Activated T-helper 1 cell treated with anti-CD3 and anti-CD28 coated beads, Interleukin-2, amount 50 U/mL, for 16 hours (primary cell): Measurements from ENCODE around the gene CNGA2.
"Not testable (repeated sequence)": the region's sequence is repeated elsewhere in the genome, so short reads cannot be mapped to it uniquely, and the experiment has no call there.

Experiments used
- DNase-seq, 2 donors: peaks; one replicate each; pipeline ENCODE4 v3.0.0-alpha.2; 2020; ENCODE audit warnings: low read depth in 1 of 2, low spot score in 1 of 2

Gene CNGA2

DNA sequence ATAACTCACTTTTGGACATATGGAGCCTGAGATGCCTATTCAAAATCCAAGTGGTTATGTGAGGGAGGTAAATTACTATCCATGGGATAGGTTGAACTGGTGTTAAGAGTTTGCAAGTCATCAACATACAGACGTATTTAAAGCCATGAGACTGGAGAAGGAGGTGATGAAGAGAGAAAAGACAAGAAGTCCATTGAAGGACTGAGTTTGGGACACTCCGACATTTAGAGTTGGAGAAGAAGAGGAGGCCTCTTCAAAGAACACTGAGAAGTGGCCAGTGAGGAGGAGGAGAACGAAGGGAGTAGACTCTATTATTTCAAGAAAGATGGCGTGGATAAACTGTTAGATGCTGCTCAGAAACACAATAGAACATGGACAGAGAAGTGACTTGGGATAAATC, at the start of gene CNGA2:
CNGA2 (plus strand) TSS at position 301 of the 400 bp plus-strand sequence. CDS start 3,738 bp downstream, outside the sequence.
- DNase-seq = no peak

DNA sequence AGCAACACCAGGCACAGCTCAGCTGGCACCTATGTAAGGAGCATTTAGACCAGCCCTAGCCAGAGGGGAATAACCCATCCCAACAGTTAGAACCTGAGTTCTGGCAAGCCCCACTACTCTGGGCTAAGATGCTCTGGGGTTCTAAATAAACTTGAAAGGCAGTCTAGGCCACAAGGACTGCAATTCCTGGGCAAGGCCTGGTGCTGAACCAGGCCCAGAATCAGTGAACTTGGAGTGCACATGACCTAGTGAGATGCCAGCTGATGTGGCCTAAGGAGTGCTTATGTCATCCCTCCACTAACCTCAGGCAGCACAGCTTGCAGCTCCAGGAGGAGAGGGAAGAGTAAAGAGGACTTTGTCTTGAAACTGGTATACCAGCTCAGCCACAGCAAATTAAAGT, 46.9 kb upstream of the CNGA2 start:
- DNase-seq = no peak

DNA sequence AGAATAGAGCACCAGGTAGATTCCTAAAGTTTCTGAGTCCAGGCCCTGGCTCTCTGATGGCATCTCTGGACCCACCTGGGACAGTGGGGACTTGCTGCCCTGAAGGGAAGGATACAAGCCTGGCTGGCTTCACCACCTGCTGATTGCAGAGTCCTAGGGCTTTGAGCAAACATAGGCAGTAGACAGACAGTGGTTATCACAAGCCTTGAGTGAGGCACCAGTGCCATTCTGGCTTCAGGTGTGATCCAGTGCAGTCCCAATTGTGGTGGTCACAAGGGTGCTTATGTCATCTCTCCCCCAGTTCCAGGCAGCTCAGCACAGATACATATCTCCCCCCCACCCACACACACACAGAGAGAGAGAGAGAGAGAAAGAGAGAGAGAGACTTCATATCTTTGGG, 45.9 kb upstream of the CNGA2 start:
- no peak for DNase-seq

DNA sequence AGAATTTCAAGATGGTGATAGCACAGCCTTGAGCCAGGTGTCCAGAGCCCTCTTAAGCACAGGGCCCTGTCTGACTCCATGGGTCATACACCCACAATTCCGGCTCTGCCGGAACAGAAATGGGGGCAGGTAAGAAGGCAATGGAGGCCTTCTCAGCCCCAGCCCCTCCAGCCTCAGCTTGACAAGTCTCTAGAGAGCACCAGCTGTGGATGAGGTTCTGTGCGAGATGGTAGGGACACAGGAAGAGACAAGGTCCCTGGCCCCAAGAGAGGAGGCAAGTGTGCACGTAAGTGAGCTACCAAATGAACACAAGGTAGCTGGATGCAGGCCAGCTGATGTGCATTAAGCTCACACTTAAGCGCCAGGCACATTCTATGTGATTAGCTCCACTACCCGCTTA, 41.7 kb upstream of the CNGA2 start:
- no peak for DNase-seq

DNA sequence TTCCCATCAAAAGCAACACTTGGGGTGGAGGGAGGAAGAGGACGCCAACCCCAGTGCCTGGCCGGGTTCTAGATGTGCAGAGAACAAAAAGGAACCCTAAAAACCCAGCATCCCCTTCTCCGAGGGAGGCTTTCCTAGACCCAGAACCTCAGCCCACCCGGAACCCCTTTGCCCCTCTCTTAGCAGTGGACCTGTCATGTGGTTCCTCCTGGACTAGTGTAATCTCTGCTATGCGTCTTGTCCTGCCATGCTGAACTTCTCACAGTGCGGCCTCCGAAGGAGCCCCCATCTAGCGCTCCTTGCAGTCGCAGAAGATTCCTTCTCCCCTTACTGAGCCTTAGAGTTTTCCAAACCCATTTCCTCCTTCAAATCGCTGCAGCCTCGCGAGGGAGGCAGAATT, 40.4 kb upstream of the CNGA2 start:
- no peak for DNase-seq

DNA sequence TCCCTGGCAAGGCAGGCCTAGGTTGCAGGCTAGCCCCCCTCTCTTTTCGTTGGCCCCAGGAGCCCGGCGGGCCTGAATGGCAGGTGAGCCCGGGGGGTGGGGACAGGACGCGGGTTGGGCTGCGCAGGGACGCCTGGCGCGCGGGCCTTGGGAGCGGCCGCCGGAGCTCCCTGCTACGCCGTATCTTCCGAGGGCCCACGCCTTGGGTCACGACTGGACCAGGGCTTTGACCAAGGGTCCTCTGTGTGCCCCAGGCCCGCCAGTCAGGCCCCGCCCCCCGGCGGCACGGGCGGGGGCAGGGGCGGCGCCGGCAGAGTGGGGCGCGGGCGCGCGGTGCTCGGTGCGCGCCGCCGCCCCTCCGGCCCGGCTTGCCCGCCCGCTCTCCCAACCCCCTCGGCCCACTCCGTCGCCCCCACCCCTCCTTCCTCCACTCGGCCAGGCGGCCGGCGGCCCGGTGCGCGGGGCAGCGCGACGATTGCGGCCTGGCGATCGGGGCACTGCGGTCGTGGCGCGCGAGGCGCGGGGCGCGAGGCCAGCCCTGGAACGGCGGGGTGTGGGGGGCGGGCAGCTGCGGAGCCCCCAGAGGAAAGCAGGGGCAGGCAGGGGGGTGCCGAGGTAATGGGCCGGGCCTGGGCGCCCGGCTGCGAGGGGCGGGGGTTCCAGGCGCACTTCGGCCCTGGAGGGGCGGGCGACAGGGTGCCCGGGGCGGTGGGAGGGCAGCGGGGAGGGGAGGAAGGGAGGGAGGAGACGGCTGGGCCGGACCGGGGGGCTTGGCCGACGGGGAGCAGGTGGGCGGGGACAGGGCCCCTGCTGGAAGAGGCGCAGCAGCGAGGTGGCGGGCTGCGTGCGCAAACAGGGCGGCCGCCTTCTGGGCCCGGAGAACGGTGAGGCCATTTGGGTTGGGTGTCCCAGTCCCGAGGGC, 39.6 kb upstream of the CNGA2 start, which contains the start of gene PRRG3:
PRRG3 (plus strand) TSS at position 798 of the 922 bp plus-strand sequence. CDS start 3,357 bp downstream, outside the sequence.
- DNase-seq = no peak

DNA sequence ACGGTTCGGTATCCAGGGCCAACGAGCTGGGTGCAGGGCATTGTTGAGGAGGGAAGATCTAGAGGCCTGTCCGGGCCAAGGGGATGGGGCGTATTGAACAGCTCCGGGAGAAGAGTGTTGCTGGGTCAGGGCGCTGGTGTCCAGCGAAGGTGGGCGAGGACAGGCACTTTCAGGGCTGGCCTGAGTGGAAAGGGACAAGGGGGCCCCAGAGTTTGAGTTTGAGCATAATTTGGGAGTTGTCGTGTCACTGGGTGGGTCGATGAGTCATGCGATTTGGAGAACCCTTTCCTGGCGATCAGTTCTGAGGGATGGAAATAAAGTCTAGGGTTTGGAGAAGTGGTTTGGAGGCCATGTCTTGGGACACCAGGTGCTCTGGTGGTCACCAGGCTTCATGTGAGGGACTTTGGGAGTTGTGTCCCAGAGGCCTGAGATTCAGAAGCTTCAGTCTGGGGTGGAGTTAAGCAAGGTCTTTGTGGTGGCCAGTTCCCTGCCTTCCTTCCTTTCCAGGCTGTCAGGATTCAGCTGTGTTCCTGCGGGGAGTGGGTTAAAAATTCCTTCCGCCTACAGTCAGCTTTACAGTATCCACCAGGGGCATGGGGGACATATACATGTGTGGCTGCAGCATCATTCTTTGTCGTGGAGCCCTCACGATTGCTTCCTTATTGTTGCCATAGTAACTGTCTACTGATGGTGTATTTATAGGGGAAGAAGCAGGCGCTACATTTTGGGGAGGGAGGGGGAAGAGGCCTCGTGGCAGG, 38.8 kb upstream of the CNGA2 start:
- DNase-seq = no peak

DNA sequence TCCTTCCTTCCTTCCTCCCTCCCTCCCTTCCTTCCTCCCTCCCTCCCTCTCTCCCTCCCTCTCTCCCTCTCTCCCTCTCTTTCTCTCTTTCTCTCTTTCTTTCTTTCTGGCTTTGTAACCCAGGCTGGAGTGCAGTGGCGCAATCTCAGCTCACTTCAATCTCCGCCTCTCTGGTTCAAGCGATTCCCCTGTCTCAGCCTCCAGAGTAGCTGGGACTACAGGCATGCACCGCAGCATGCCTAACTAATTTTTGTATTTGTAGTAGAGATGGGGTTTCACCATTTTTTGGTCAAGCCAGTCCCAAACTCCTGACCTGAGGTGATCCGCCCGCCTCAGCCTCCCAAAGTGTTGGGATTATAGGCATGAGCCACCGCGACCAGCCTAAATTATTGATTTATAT, 37.5 kb upstream of the CNGA2 start:
- not testable (repeated sequence) for DNase-seq

DNA sequence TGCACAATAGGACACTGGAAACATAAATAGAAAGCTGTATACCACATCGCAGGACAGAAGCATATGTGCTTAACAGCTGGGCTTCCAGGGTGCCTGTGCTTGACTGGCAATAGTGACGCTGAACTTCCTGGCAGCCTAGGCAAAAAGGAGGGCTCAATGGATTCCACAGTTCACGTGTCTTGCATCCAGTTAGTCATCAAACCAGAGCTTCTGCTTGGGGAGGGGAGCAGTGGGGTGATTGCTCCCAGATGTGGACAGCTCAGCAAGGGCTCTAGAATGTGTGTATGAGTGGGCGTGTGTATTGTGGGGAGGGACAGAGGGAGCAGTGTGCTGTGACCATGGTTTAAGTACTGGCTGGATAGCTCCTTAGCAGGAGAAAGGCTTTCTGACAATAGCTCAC, 37.0 kb upstream of the CNGA2 start:
- no peak for DNase-seq

DNA sequence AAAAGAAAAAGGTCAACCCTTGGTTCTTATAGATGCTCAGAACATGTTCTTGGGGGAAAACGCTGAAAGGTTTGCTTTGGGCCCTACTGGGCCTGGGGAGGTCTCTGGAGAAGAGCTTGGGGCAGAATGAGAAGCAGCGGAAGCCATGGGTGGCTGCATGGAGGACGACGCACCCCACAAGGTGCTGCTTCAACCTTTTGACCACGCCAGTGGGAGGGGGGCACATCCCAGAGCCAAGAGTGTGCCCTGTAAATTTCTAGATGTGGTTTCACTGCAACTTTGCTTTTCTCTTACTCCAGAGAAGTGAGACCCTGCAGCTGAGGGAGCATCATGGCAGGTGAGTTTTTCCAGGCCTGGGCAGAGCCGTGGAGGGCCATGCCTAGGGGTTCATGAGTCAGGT, 36.1 kb upstream of the CNGA2 start:
- no peak for DNase-seq

DNA sequence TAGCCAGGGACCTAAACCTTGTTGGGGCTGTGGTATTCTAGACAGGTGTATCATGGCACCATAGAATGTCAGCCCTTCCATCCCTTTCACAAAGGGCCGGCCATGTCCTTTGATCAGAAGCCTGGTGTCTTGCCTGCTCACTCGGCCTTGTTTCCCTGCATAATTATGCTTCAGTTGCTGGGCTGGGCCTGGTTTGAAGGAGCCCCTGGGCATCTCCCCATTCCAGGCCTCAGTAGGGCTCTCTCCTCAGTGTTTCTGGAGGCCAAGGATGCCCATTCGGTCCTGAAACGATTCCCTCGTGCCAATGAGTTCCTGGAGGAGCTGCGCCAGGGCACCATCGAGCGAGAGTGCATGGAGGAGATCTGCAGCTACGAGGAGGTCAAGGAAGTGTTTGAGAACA, 34.8 kb upstream of the CNGA2 start:
- DNase-seq = no peak

DNA sequence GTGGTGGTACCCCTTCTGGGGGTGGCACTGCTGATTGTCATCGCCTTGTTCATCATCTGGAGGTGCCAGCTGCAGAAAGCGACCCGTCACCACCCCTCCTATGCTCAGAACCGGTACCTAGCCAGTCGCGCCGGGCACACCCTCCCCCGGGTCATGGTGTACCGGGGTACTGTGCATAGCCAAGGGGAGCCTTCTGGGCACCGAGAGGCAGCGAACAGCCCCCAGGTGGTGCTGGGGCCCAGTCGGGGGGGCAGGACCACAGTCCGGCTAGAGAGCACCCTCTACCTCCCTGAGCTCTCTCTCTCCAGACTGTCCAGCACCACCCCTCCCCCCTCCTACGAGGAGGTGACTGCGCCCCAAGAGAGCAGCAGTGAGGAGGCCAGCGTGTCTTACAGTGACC, 34.0 kb upstream of the CNGA2 start:
- no peak for DNase-seq

DNA sequence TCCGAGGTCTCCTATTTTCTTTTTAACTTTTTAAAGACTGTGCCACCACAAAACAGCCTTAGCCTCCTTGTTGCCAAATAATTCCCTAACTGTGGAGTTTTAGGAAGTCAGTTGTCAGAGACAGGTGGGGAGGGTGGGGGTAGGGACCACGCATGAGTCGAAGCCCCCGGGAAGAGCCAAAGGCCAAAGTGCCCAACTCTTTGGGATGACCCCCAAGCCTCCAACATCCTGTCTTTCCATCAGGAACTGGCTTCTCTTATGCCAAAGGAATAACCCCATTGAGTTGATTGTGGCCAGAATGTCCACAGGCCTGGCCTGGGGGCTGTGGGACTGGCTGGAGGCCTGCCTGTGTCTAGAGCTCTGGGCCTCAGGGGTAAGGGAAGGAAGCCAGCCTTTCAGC, 33.5 kb upstream of the CNGA2 start:
- DNase-seq = no peak

DNA sequence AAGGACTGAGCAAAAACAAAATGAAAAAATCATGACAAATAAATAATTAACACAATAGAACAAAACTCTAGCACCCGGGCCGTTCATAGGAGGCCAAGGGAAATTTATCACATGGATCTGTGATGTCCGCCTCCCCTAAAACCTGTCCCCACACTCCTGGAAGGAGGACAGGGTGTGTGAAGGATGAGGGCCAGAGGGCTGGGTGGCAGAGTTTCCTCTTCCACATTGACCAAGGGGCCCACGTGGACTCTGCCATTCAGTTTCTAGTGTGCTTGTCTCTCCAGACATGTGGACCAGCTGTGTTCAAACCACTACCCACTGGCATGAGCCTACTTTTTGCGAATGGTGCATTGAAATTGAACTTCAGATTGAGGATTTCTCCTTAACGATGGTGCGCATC, 33.0 kb upstream of the CNGA2 start:
- no peak for DNase-seq

DNA sequence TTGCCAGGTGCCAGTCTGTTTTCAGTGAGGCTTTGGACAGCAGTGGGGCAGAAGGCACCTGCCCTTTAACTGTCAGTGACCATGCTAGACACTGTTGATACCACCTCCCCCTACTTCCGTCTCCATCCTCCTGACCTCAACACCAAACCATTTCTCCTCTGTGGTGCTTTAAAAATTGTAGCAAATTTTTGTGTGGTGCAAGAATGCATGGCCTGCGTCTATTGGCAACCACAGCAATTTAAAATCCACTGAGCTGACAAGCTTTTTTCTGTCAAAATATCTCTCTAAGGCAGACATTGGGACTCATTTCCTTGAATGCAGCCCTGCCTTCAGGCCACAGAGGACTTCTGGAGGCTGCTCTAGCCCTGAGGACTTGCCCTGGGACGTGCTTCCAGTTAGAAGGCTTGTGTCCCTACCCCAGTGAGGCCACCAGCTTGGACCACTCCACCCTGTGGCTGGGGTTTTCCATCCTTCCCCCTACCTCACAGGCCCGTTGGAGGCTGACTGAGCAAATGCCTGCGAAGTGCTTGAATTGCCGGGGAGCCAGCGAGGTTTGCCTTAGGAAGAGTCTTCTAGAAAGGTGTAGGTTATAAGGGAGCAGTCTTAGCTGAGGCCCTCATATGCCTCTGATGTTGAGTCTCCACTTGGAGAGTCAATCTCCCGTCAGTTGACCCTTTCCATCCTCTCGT, 32.4 kb upstream of the CNGA2 start:
- DNase-seq = no peak

DNA sequence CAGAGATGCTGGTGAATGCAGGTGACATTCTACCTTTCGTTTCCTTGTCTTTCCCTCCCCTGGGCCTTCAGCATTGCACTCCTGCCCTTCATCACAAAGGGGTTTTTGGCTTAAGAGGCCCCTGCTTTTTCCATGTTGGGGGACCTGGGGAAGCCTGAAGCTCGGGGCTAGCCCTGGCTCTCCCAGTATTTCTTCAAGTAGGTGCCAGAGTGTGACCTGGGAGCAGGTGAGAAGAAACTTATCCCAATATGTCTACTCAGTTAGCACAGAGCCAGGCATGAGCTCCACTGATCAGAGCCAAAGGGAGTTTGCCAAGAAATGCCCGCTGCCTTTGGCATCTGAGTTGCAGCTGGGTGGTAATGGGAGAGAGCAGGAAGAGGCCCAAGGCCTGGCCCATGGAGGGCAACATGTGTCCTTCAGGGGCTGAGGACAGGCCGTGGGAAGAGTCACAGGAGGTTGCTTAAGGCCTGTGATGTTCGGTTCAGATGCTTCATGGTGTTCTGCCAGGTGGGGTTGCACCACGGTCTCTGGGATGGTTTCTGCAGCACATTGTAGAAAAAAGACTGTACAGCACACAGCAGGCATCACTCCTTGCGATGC, 31.7 kb upstream of the CNGA2 start:
- no peak for DNase-seq

DNA sequence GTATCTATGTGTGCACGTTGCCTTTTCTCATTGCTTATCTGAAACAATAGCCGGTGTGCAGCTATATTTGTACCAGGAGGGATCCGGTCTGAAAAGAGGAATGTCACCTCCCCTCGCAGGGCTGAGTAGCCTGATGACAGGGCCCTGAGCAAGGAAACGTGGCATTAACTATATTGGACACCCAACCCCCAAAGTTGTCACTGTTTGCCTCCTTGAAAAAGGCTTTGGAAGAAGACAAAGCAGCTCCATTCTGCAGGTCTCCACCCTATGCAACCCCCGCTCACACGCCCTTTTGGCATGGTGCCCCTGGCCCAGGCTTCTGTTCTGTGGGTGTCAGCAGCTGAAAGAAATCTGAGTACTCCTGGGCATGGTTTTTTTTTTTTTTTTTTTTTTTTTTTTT, 31.1 kb upstream of the CNGA2 start:
- no peak for DNase-seq

DNA sequence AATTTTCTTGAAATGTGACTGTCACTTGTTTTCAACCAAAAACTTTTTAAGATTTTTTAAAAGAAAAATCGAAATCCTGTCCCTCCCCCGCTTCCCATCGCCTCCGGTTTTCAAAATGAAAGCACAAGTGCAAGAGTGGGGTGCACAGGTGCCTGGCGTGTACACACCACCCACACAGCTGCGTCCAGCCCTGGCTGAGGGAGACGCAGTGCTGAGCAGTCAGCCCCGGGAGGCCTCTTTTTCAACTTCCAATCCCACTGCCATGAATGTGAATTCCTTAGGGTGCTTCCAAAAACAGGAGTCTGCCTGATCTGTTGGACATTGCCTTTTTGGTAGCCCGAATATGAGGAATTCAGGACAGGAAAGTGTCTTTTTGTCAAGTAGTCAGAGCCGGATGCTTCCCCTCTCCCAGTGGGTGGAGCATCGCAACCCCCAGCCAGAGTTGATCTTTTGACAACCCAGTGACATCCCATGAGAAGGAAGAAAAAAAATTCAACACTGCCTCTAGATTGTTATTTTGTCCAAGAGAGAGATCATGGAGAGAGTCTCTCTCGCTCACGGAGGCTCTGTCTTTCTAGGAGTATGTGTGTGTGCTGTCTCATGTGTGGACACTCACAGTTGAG, 30.4 kb upstream of the CNGA2 start:
- DNase-seq = no peak

DNA sequence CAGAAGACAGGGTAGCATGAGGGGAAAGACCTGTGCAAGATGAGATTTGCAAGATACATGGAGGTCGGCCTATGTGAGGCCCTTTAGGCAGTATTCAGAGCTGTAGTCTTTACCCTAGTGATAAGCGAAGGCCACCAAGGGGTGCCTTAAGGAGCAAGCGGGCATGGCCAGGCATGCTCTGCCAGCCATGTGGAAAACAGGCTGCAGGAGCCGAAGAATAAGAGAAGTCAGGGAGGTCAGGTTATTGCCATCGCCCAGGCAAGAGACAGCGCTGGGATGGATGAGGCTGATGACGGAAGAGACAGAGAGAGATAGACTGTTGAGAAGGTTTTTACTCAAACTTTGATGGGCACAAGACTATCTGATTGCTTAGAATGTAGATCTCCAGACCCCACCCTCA, 25.7 kb upstream of the CNGA2 start:
- no peak for DNase-seq

DNA sequence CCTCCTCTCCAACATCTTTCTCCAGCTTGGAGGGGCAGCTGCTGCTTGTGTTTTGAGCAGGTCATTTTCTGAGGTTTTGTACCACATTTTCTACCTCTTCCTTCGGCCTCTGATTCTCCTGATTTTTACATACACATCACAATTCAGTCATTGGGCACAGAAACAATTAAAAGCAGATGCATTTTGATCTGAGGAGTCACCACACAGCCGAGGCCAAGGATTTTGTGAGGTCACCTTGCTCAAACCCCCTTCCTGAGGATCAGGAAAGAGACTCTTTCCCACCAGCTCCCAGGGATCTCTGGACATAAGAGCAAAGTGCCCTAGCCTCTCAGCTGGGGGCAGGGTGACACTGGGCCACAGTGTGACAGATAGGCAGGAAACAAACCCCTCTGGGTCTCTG, 24.1 kb upstream of the CNGA2 start:
- no peak for DNase-seq

DNA sequence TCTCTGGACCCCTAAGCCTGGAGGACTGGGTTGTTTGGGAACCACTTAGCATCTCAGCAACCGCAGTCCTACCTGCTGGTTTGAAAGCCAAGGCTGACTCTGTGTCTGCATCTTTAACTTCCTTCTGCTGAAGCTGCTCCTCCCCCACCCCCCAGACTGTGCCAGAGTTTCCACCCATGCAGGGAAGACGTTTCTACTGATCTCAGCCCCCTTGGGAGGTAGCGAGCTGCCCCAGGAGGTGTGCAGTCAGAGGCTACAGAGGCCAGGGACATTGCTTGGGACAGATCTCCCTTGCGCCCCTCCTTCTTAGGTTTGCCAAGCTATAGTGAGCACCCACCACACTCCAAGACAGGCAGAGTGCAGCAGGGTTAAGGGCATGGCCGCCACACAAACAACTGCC, 23.4 kb upstream of the CNGA2 start:
- no peak for DNase-seq
